Kidney capillary endothelial cell (primary cell): ENCODE results near the gene POMGNT2.

Source experiments
- DNase-seq: peaks from one replicate; pipeline ENCODE4 v3.0.0-alpha.2; 2018; ENCODE audit warnings: low spot score

Gene POMGNT2

GRCh38 chr3:43102773-43103480, 3.0 kb downstream of the POMGNT2 start:
- DNase-seq, result no peak

GRCh38 chr3:43098761-43099160, 7.1 kb downstream of the POMGNT2 start:
- no peak for DNase-seq

- no peak for DNase-seq
Observed at GRCh38 chr3:43097400-43098080, 8.3 kb downstream of the POMGNT2 start.

DNA sequence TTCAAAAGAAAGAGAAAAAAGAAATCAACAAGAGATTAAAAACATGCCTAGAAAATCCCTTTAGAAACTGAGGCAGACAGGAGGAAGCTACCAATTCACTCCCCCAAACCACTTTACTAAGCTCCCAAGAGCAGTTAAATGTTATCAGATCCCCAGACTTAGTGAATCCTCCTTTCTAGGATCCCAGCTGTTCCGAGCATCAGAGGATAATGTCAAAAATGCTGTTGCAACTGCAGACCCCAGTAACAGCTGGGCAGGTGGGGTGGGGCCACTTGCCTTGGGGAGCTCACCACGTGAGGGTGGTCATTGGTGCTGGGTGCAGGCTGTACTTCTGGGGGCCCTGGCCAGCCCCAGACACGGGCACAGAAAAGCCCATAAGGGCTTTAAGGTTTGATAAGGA, 9.1 kb downstream of the POMGNT2 start:
- DNase-seq, result no peak

DNA sequence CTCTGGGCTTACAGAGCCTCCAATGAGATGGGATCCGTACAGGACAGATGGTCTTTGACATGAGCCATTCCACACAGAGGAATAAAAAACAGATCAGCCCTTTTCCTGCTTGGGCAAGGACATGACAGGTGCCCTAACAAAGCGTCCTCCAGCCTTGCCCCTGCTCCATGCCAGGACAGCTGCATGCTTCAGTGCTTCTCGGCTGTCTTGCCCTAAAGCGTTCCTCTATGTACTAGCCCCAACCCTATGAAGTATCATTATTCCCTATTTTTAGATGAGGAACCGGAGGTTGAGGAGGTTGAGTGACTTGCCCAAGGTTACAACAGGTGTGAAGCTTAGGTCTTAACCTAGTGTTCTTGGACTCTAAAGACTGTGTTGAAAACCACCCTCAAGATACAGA, 10.5 kb downstream of the POMGNT2 start:
- no peak for DNase-seq

- no peak for DNase-seq
Observed at GRCh38 chr3:43094851-43095250, 11.0 kb downstream of the POMGNT2 start.

DNA sequence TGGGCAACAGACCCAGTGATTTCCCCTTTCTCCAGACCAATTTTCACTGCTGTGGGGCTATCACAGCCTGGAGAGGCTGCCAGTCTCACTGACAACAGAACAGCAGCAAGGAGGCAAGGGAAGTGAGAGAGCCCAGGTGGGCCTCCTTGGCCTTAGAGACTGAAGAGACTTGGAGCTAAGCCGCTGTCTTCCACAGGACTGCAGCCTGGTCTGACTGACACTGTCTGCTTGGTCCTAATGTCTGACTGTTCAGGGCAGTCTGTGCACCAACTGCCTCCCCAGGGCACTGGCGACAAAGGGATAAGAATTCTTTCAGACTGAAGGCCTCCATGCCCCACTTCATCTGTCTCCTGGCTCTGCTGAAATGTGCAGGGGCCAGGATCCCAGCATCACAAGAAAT, 11.5 kb downstream of the POMGNT2 start:
- DNase-seq, result no peak

- DNase-seq, result no peak
Observed at GRCh38 chr3:43093974-43094373, 11.9 kb downstream of the POMGNT2 start.

- DNase-seq, result no peak
Observed at GRCh38 chr3:43093006-43093405, 12.9 kb downstream of the POMGNT2 start.

DNA sequence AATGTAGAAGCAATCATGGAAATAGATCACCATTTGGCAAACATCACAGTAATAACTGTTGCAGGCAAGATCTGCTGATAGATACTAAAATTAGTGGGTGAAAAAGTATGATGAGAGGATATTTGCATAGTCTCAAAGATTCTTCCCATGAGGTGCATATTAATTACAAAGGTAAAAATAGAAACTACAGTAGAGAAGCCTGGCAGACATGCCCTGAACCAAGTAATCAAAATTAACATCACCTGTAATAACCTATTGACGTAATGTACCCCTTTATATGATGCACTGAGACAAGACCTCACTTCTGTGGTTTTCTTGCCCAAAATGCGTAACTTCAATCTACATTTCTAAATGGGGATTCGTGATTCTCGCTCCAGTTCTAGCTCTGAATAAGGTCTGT, 14.4 kb downstream of the POMGNT2 start:
- no peak for DNase-seq

GRCh38 chr3:43090238-43090637, 15.6 kb downstream of the POMGNT2 start:
- no peak for DNase-seq

DNA sequence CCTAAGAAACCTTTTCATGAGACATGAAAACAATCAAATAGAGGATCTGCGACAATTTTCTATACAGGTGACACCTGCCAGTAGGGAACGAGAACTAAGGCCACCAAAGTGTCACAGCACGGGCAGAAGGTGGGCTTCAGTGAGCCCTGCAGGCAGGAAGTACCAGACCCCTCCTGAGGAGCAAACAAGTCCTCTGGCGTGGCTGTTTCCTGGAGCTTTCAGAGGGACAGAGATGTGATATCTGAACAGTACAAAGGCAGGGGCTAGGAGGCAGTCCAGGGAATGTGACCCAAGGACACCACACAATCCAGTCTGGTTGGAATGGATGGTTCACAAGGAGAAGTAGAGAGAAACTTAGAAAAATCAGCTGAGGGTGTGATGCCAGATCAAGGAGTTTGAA, 16.8 kb downstream of the POMGNT2 start:
- no peak for DNase-seq

- DNase-seq, result no peak
Observed at GRCh38 chr3:43087249-43087776, 18.6 kb downstream of the POMGNT2 start.

GRCh38 chr3:43086460-43087165, 19.3 kb downstream of the POMGNT2 start:
- no peak for DNase-seq

GRCh38 chr3:43082457-43082856, 23.4 kb downstream of the POMGNT2 start:
- DNase-seq, result no peak

- no peak for DNase-seq
Observed at GRCh38 chr3:43081796-43082195, 24.1 kb downstream of the POMGNT2 start.

DNA sequence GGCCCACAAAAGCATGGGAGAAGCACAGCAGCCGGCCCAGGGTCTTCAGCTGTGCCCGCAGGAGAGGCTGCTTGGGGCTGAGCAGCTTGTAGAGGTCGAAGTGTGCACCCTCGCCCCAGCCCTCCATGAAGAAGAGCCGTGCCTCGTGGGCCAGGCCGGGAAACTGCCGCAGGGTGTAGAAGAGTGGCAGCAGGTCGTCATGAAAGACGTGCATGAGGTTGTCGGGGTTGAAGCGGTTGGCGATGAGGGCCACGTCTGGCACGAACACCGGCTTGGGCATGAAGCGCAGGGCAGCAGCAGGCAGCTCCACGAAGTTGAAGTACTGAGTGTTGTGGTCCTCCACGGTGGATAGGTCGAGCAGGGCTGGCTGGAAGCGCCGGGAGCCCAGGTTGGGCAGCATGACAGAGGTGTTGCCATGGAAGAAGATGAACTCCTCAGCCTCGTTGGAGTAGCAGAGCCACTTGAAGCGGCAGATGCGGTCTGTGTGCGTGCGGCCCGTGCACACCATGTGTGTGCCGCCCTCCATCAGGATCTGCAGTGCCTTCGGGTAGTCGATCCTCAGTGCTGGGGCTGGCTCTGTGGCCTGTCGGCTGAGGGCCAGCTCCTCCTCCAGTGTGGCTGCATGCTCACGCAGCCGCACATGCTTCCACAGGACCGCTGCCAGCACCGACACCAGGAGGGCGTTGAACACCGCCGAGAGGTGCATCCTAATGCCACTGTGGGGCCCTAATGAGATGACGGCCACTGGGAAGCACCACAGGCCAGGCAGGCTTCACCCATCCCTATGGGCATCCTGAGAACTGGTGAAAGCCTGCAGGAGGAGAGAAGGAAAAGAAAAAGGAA, 24.9 kb downstream of the POMGNT2 start:
- no peak for DNase-seq

GRCh38 chr3:43079536-43080332, 26.1 kb downstream of the POMGNT2 start:
- no peak for DNase-seq

DNA sequence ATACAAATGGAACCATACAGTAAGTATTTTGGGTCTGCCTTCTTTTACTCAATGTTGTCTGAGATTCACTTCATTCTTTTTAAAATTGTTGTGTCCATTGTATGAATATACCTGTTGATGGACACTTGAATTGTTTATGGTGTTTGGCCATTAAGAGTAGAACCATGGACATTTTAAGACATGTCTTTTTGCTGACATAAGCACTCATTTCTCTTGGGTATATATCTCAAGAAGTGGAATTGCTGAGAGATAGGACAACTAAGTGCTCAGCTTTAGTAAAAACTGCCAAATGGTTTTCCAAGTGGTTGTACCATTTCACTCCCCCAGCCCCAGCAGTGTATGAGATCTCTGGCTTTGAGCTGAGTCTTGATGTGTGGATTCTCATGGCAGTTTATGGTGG, 28.2 kb downstream of the POMGNT2 start:
- no peak for DNase-seq

- no peak for DNase-seq
Observed at GRCh38 chr3:43077261-43077660, 28.6 kb downstream of the POMGNT2 start.

DNA sequence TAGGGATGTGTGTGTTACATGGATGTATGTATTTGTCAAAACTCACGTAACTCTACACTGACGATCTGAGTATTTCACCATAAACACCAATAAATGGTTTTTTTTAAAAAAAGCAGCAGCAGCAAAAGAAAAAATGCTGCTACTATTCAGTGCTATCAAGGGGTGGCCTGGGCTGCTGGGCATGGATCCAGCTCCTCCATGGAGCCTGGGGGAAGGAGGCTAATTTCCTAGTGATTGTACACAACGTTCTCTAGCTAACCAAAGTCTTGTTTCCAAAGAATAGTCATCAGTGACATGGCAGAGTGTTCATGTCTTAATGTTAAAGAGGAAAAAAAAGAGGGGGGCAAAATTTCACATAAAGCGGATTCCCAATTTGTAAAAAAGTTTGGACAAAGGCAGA, 29.0 kb downstream of the POMGNT2 start:
- DNase-seq, result no peak
